ENCODE data around the gene IARS1. TPM values are rescaled to one million over a fixed set of nuclear protein-coding genes. Genes with fewer than 3 reads are reported as not detected.

IARS1 gene
- total and polyA plus RNA-seq, 10 of the 15 experiments (the other 5 are each of a cell fraction or from before 2014, with no cell fraction given): 71.0 to 227 (median 153) TPM

DNA sequence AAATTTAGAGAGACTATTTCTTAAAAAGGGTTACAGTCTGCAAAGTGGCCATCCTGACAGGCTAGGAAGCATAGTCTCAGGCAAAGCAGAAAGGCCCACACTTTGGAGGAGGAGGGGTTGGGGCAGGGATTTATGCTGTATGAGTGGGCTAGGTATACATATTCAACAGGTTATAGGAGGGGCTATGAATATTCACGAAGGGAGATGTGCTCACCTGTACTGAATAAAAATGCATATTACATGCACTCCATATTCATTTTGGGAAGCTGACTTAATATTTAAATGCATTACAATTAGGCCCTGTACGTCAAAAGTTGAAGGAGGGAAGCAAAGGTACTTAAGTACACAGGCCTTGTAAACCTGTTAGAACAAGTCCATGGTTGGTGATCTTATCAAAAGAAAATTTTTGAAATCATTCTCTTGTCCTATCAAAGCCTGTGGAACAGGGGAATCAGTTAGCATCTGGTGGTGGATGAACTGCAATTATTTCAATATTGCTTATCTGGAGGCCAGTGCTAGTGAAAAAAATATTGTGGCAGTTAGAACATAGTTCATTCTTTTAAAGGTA lies 33.9 kb upstream of the IARS1 start:
- H4K20me1 ChIP-seq (ENCODE audit: control insufficient read depth, insufficient read depth): no peaks in the 10 kb centered on the region
- POLR2A ChIA-PET: interaction anchor here (0.6 kb wide), 1 partner anchor 119 kb away, joined by 4 read pairs; no protein-coding TSS in a partner anchor
- in situ Hi-C loops (cut with MboI): loop anchor here (5.0 kb wide), 1 partner anchor 305 kb away; no protein-coding TSS in a partner anchor
- SMC1A ChIA-PET (ENCODE audit: uncharacterized antibody, unreplicated experiment): interaction anchor here (0.6 to 1.5 kb wide), 8 partner anchors 8 to 395 kb away, joined by 3 to 7 read pairs (median 4); no protein-coding TSS in a partner anchor
- H3K79me2 ChIP-seq (ENCODE audit: control insufficient read depth, insufficient read depth, low read length): peaks cover 49% of the 10 kb centered on the region
- CTCF ChIA-PET: interaction anchor here (1.9 to 2.0 kb wide), 2 partner anchors 187 to 306 kb away, joined by 9 to 11 read pairs; no protein-coding TSS in a partner anchor
- 27% methylated on average over 2 of the region's 2 CpGs for WGBS (ENCODE audit: insufficient coverage, insufficient replicate concordance, low lambda C conversion rate, missing lambda C conversion rate)
- H3K4me3 ChIP-seq: peak overlapping the region; percentile 96; the same call in 1 of the 2 replicates
- H3K36me3 ChIP-seq (ENCODE audit: control insufficient read depth in 2 of 2, insufficient read depth in 2 of 2, low read length in 1 of 2): no peaks in the 10 kb centered on the region
- no peak overlapping the region; the same call in 1 of the 2 replicates for H2AFZ ChIP-seq (ENCODE audit: control insufficient read depth, low read depth, low read length)
- peak overlapping the region; percentile 35; the same call in 1 of the 2 replicates for H3K9ac ChIP-seq (ENCODE audit: control insufficient read depth, insufficient read depth, low read length)
- intact Hi-C loops (cut with micrococcal nuclease; ENCODE audit: unreplicated experiment): loop anchor here (5.0 to 10.0 kb wide), 2 partner anchors 117 to 305 kb away; no protein-coding TSS in a partner anchor
- H3K27me3 ChIP-seq (replicated peaks in 1 of 2; ENCODE audit: control insufficient read depth in 2 of 2, insufficient read depth in 2 of 2, low read length in 1 of 2): no peaks in the 10 kb centered on the region
- no peak for FAIRE-seq
- RAD21 ChIA-PET (ENCODE audit: unreplicated experiment): interaction anchor here (1.6 kb wide), 1 partner anchor 187 kb away, joined by 10 read pairs; no protein-coding TSS in a partner anchor
- no peak for ATAC-seq
- no peak for DNase-seq (ENCODE audit: low read depth, low spot score)
- no peak overlapping the region; the same call in 1 of the 2 replicates for H3K27ac ChIP-seq (ENCODE audit: control insufficient read depth, insufficient read depth)
- H3K4me2 ChIP-seq (ENCODE audit: control insufficient read depth, insufficient read depth): peak overlapping the region; percentile 10
- H3K9me3 ChIP-seq (replicated peaks; ENCODE audit: control insufficient read depth, insufficient read depth, low read length): no peaks in the 10 kb centered on the region
- no TSS peak for BruUV-seq (replicated peaks)
- peaks cover 2% of the 10 kb centered on the region; the same call in 1 of the 2 replicates for H3K4me1 ChIP-seq (ENCODE audit: control insufficient read depth, insufficient read depth, low read length)
- TF ChIP-seq CBX5 (IDR thresholded peaks at IDR 0.05; ENCODE audit: low read depth) (no peak), FOS (IDR thresholded peaks at IDR 0.05; ENCODE audit: borderline replicate concordance, extremely low read depth, insufficient read length) (no peak), KLF5 (IDR thresholded peaks at IDR 0.05; ENCODE audit: partially characterized antibody) (no peak), KAT2A (conservative IDR thresholded peaks at IDR 0.05; ENCODE audit: control insufficient read depth, low read depth, low read length) (no peak), FOXM1 (IDR thresholded peaks at IDR 0.05; ENCODE audit: low read depth, low read length) (no peak), TAF1 (IDR thresholded peaks at IDR 0.05; ENCODE audit: borderline replicate concordance, low read depth, low read length) (no peak), PAX8 (IDR thresholded peaks at IDR 0.05) (no peak), NFYA (IDR thresholded peaks at IDR 0.05; ENCODE audit: borderline replicate concordance, low read depth, low read length) (no peak), CREB1 (IDR thresholded peaks at IDR 0.05; ENCODE audit: low read depth) (no peak)
- TF ChIP-seq, protein P1, sequence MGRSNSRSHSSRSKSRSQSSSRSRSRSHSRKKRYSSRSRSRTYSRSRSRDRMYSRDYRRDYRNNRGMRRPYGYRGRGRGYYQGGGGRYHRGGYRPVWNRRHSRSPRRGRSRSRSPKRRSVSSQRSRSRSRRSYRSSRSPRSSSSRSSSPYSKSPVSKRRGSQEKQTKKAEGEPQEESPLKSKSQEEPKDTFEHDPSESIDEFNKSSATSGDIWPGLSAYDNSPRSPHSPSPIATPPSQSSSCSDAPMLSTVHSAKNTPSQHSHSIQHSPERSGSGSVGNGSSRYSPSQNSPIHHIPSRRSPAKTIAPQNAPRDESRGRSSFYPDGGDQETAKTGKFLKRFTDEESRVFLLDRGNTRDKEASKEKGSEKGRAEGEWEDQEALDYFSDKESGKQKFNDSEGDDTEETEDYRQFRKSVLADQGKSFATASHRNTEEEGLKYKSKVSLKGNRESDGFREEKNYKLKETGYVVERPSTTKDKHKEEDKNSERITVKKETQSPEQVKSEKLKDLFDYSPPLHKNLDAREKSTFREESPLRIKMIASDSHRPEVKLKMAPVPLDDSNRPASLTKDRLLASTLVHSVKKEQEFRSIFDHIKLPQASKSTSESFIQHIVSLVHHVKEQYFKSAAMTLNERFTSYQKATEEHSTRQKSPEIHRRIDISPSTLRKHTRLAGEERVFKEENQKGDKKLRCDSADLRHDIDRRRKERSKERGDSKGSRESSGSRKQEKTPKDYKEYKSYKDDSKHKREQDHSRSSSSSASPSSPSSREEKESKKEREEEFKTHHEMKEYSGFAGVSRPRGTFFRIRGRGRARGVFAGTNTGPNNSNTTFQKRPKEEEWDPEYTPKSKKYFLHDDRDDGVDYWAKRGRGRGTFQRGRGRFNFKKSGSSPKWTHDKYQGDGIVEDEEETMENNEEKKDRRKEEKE (IDR thresholded peaks at IDR 0.05): no peak
- TF ChIP-seq, protein P2, sequence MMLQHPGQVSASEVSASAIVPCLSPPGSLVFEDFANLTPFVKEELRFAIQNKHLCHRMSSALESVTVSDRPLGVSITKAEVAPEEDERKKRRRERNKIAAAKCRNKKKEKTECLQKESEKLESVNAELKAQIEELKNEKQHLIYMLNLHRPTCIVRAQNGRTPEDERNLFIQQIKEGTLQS (IDR thresholded peaks at IDR 0.05; ENCODE audit: borderline replicate concordance, extremely low read depth, low read depth, low read length): no peak
- TF ChIP-seq, protein P3, sequence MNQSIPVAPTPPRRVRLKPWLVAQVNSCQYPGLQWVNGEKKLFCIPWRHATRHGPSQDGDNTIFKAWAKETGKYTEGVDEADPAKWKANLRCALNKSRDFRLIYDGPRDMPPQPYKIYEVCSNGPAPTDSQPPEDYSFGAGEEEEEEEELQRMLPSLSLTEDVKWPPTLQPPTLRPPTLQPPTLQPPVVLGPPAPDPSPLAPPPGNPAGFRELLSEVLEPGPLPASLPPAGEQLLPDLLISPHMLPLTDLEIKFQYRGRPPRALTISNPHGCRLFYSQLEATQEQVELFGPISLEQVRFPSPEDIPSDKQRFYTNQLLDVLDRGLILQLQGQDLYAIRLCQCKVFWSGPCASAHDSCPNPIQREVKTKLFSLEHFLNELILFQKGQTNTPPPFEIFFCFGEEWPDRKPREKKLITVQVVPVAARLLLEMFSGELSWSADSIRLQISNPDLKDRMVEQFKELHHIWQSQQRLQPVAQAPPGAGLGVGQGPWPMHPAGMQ (IDR thresholded peaks at IDR 0.05; ENCODE audit: borderline replicate concordance): no peak
- TF ChIP-seq, protein P4, sequence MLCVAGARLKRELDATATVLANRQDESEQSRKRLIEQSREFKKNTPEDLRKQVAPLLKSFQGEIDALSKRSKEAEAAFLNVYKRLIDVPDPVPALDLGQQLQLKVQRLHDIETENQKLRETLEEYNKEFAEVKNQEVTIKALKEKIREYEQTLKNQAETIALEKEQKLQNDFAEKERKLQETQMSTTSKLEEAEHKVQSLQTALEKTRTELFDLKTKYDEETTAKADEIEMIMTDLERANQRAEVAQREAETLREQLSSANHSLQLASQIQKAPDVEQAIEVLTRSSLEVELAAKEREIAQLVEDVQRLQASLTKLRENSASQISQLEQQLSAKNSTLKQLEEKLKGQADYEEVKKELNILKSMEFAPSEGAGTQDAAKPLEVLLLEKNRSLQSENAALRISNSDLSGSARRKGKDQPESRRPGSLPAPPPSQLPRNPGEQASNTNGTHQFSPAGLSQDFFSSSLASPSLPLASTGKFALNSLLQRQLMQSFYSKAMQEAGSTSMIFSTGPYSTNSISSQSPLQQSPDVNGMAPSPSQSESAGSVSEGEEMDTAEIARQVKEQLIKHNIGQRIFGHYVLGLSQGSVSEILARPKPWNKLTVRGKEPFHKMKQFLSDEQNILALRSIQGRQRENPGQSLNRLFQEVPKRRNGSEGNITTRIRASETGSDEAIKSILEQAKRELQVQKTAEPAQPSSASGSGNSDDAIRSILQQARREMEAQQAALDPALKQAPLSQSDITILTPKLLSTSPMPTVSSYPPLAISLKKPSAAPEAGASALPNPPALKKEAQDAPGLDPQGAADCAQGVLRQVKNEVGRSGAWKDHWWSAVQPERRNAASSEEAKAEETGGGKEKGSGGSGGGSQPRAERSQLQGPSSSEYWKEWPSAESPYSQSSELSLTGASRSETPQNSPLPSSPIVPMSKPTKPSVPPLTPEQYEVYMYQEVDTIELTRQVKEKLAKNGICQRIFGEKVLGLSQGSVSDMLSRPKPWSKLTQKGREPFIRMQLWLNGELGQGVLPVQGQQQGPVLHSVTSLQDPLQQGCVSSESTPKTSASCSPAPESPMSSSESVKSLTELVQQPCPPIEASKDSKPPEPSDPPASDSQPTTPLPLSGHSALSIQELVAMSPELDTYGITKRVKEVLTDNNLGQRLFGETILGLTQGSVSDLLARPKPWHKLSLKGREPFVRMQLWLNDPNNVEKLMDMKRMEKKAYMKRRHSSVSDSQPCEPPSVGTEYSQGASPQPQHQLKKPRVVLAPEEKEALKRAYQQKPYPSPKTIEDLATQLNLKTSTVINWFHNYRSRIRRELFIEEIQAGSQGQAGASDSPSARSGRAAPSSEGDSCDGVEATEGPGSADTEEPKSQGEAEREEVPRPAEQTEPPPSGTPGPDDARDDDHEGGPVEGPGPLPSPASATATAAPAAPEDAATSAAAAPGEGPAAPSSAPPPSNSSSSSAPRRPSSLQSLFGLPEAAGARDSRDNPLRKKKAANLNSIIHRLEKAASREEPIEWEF (IDR thresholded peaks at IDR 0.05; ENCODE audit: insufficient replicate concordance, low read depth, low read length): no peak
